Activated CD4-positive, alpha-beta T cell treated with anti-CD3 and anti-CD28 coated beads, Interleukin-2, Interleukin-6, amounts not matched to agents 100 ng/mL and 50 ng/mL, durations not matched to agents 16 hours and 8 hours (primary cell): ENCODE measurements around the gene NAPB.
"Not testable (repeated sequence)": the region's sequence is repeated elsewhere in the genome, so short reads cannot be mapped to it uniquely, and the experiment has no call there.

Source experiments
- DNase-seq: peaks from one replicate; pipeline ENCODE4 v3.0.0-alpha.2; 2020

NAPB gene

GRCh38 chr20:23366384-23366783 lies 54.9 kb downstream of the NAPB start:
- peak; percentile 48 for DNase-seq

GRCh38 chr20:23365390-23366165 lies 55.7 kb downstream of the NAPB start:
- no peak for DNase-seq

GRCh38 chr20:23363257-23363649 lies 58.0 kb downstream of the NAPB start:
- DNase-seq: no peak

- DNase-seq: peak; percentile 29
Observed at GRCh38 chr20:23362392-23363256, 58.7 kb downstream of the NAPB start.

- peak; percentile 98 for DNase-seq
Observed at GRCh38 chr20:23361476-23362391, 59.6 kb downstream of the NAPB start, which contains the start of gene GZF1. Gene GZF1 (plus strand): TSS chr20:23362182. CDS start chr20:23364384, 2,202 bp downstream.

- no peak for DNase-seq
Observed at GRCh38 chr20:23361119-23361475, 60.2 kb downstream of the NAPB start.

- no peak for DNase-seq
Observed at GRCh38 chr20:23360531-23360930, 60.8 kb downstream of the NAPB start.

GRCh38 chr20:23358923-23359593 lies 62.2 kb downstream of the NAPB start:
- no peak for DNase-seq

GRCh38 chr20:23358563-23358906 lies 62.8 kb downstream of the NAPB start:
- no peak for DNase-seq

- peak; percentile 100 for DNase-seq
Observed at GRCh38 chr20:23357767-23358562, 63.3 kb downstream of the NAPB start.

GRCh38 chr20:23356203-23356602 lies 65.1 kb downstream of the NAPB start:
- no peak for DNase-seq

GRCh38 chr20:23350904-23351838 lies 70.1 kb downstream of the NAPB start:
- DNase-seq: peak; percentile 70

GRCh38 chr20:23350196-23350903 lies 70.9 kb downstream of the NAPB start, which contains the start of gene NXT1:
Gene NXT1 (plus strand): TSS chr20:23350791. CDS start chr20:23354042, 3,251 bp downstream.
- DNase-seq: peak; percentile 98

GRCh38 chr20:23349338-23350195 lies 71.7 kb downstream of the NAPB start:
- peak; percentile 85 for DNase-seq

- DNase-seq: not testable (repeated sequence)
Observed at GRCh38 chr20:23348510-23348909, 72.8 kb downstream of the NAPB start.

- DNase-seq: no peak
Observed at GRCh38 chr20:23347791-23348190, 73.5 kb downstream of the NAPB start.

GRCh38 chr20:23346002-23346401 lies 75.3 kb downstream of the NAPB start:
- no peak for DNase-seq

- DNase-seq: no peak
Observed at GRCh38 chr20:23344336-23344735, 77.0 kb downstream of the NAPB start.

GRCh38 chr20:23343590-23343989 lies 77.7 kb downstream of the NAPB start:
- no peak for DNase-seq
